HEK293T (cell line): ENCODE data around the gene MGLL.

Source experiments
- ELF4 ChIP-seq: fragments of 450-650 bp; IDR thresholded peaks from 2 replicates; pipeline ENCODE4 v1.6.1; 2017; ENCODE audit warnings: antibody characterized with exemption
- FOXA1 ChIP-seq: fragments of 450-650 bp; IDR thresholded peaks from 2 replicates; pipeline ENCODE4 v1.6.1; 2016; ENCODE audit warnings: mild to moderate bottlenecking
- HDGF ChIP-seq: fragments of 450-650 bp; IDR thresholded peaks from 2 replicates; pipeline ENCODE4 v1.6.1; 2017; ENCODE audit warnings: antibody characterized with exemption, borderline replicate concordance
- NFRKB ChIP-seq: fragments of 450-650 bp; IDR thresholded peaks from 2 replicates; pipeline ENCODE4 v1.6.1; 2016; ENCODE audit warnings: mild to moderate bottlenecking, moderate library complexity
- SUZ12 ChIP-seq: fragments of 450-650 bp; IDR thresholded peaks from 2 replicates; pipeline ENCODE4 v1.6.1; 2016; ENCODE audit warnings: mild to moderate bottlenecking

GRCh38 chr3:127707851-127708411 is 114.4 kb downstream of the MGLL start:
- TF ChIP-seq ELF4, result no peak
- no peak for TF ChIP-seq FOXA1
- TF ChIP-seq SUZ12, result no peak
- TF ChIP-seq HDGF, result no peak
- TF ChIP-seq NFRKB, result no peak
